ENCODE measurements around the gene STPG4.

The STPG4 gene

DNA sequence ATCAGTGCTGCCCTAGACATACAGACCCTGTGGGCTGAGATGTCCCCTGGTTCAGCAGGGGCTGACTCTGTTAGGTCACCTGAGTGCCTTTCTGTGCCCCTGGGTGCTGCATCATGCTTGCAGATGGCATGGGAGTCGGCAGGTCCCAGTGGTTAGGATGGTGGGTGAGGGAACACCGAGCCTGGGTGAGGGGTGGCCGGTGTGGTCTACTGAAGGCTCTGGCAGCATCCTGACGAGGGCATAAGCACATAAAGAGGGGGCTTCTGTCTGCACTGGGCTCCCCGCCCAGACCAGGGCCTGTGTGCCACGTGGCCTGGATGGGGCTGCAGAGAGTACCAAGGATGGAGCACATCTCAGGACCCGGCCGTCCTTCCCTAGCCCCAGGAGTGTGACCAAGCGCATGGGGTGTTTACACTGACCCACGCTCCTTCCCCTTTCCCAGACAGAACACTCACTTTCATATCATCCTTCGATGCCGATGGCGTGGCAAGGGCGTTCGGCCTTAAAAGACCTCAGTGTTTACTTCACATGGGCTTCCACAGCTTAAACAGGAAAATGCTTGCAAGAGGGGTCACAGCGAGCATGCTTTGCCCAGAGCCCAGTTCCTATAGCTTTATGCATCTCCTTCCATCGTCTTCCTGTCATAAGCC is 115.1 kb downstream of the STPG4 start:
- Histone ChIP-seq H3K9ac (ENCODE audit: low read length) (no peak overlapping the region), H3K27ac (ENCODE audit: low read depth, low read length) (no peak overlapping the region)

DNA sequence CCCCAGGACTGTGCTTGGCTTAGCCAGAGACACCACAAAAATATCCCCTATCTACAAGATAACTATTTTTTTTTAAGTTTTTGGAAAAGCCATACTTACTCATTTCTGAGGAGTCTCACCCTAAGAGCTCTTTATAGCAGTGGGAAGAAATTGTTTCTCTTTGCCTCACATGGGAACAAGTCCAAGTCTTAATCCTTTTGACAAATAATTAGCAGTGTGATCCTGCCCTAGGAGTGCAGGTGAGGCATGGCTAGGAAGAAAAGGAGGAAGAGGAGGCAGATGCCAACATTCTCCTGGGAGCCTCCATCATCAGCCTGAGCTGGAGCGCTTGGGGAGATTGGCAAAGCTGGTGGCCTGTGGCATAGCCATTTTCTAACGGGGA is 115.6 kb downstream of the STPG4 start:
- peaks cover 43% of the 10 kb centered on the region for H3K4me1 ChIP-seq (ENCODE audit: control insufficient read depth, insufficient read depth, low read length)
- no peak overlapping the region for H3K9ac ChIP-seq (ENCODE audit: low read length)
- no peak overlapping the region for H3K27ac ChIP-seq (ENCODE audit: low read depth, low read length)
- H3K27me3 ChIP-seq (ENCODE audit: control insufficient read depth, insufficient read depth, low read length): no peaks in the 10 kb centered on the region
- H3K9me3 ChIP-seq (ENCODE audit: control insufficient read depth, insufficient read depth, low read depth, low read length): no peaks in the 10 kb centered on the region
- peaks cover 8% of the 10 kb centered on the region for H3K36me3 ChIP-seq (ENCODE audit: control insufficient read depth, insufficient read depth, low read length)
- H3K4me3 ChIP-seq (ENCODE audit: low read depth, low read length): no peak overlapping the region

More for the DNA sequence above, 115.1 kb downstream of the STPG4 start:
- H3K36me3 ChIP-seq (ENCODE audit: control insufficient read depth, insufficient read depth, low read length): peaks cover 8% of the 10 kb centered on the region
- H3K27me3 ChIP-seq (ENCODE audit: control insufficient read depth, insufficient read depth, low read length): no peaks in the 10 kb centered on the region
- H3K4me1 ChIP-seq (ENCODE audit: control insufficient read depth, insufficient read depth, low read length): peaks cover 37% of the 10 kb centered on the region
- H3K4me3 ChIP-seq (ENCODE audit: low read depth, low read length): no peak overlapping the region
- no peaks in the 10 kb centered on the region for H3K9me3 ChIP-seq (ENCODE audit: control insufficient read depth, insufficient read depth, low read depth, low read length)

DNA sequence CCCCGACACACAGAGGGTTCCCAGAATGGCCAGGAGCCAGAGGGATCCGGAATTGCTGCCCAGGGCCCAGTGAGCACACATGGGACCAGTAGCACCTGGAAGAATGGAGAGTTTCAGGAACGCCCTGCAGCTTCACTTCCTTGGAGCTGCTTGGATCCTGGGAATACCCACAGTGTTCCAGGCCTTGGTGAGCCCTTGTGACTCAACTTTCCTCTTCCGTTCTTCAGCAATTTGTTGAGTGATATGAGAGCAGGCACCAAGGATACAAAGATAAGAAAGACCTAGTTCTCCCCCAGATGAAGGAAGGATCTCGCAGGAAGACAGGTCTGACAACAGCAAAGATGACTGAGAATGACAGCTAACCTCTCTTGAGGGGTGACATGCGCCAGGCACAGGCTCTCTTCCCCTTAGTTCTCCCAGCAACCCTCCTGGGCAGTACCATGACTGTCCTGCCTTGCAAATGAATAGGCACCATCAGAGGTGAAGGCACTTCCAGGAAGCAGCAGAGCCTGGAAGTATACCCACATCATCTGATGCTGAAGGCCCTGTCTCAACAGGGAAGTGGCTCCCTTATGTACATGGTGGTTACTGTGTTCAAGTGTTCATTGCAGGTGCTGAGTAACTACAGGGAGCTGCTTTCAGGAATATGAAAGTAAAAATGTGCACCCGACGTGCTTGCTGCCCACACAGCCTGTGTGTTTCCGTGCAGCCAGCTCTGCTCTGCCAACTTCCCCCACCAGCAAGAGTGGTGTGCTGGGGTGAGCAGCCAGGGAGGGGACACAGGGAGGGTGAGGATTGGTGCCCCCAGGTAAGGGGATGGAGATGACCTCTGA is 116.2 kb downstream of the STPG4 start:
- Histone ChIP-seq H3K27ac (ENCODE audit: low read depth, low read length) (no peak overlapping the region), H3K27me3 (ENCODE audit: control insufficient read depth, insufficient read depth, low read length) (no peaks in the 10 kb centered on the region), H3K36me3 (ENCODE audit: control insufficient read depth, insufficient read depth, low read length) (peaks cover 8% of the 10 kb centered on the region), H3K4me3 (ENCODE audit: low read depth, low read length) (no peak overlapping the region), H3K9me3 (ENCODE audit: control insufficient read depth, insufficient read depth, low read depth, low read length) (no peaks in the 10 kb centered on the region), H3K4me1 (ENCODE audit: control insufficient read depth, insufficient read depth, low read length) (peaks cover 44% of the 10 kb centered on the region), H3K9ac (ENCODE audit: low read length) (no peak overlapping the region)

DNA sequence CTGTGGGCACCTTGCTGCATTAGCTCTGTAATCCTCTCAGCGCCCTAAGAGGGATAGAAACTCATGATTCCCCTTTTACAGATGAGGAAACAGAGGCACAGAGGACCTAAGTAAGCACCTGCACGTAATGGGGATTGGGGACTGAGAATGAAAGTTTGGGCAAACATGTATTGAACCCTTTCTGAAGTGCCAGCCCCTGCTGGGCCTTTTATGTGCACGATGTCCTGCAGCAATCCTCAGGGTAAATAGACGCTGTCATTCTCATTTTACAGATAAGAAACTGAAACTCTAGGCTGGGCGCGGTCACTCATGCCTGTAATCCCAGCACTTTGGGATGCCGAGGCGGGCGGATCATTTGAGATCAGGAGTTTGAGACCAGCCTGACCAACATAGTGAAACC is 117.4 kb downstream of the STPG4 start:
- Histone ChIP-seq H3K9me3 (ENCODE audit: control insufficient read depth, insufficient read depth, low read depth, low read length) (no peaks in the 10 kb centered on the region), H3K4me3 (ENCODE audit: low read depth, low read length) (no peak overlapping the region), H3K4me1 (ENCODE audit: control insufficient read depth, insufficient read depth, low read length) (peaks cover 43% of the 10 kb centered on the region), H3K27ac (ENCODE audit: low read depth, low read length) (no peak overlapping the region), H3K36me3 (ENCODE audit: control insufficient read depth, insufficient read depth, low read length) (peaks cover 8% of the 10 kb centered on the region), H3K9ac (ENCODE audit: low read length) (no peak overlapping the region), H3K27me3 (ENCODE audit: control insufficient read depth, insufficient read depth, low read length) (no peaks in the 10 kb centered on the region)
